IMR-90 (cell line): ENCODE results near the gene PNKP.

ENCODE experiments used
- CEBPB ChIP-seq: IDR thresholded peaks from 2 replicates; pipeline ENCODE4 v1.6.1; 2012; ENCODE audit warnings: low read depth, low read length, improper control_type of control experiment
- CHD1 ChIP-seq: IDR thresholded peaks from 2 replicates; pipeline ENCODE4 v1.6.1; 2012; ENCODE audit warnings: low read depth, low read length, improper control_type of control experiment
- FOS ChIP-seq: fragments of 150-350 bp; IDR thresholded peaks from 2 replicates; pipeline ENCODE4 v1.6.1; 2016; ENCODE audit warnings: low read depth, low read length
- MAFK ChIP-seq: IDR thresholded peaks from 2 replicates; pipeline ENCODE4 v1.6.1; 2012; ENCODE audit warnings: low read depth, low read length, improper control_type of control experiment
- MAZ ChIP-seq: IDR thresholded peaks from 2 replicates; pipeline ENCODE4 v1.6.1; 2012; ENCODE audit warnings: low read depth, mild to moderate bottlenecking, low read length, improper control_type of control experiment, moderate library complexity, borderline replicate concordance
- MXI1 ChIP-seq: IDR thresholded peaks from 2 replicates; pipeline ENCODE4 v1.6.1; 2012; ENCODE audit warnings: low read depth, mild to moderate bottlenecking, low read length, moderate library complexity, borderline replicate concordance
- POLR2A ChIP-seq: IDR thresholded peaks from 2 replicates; pipeline ENCODE4 v1.6.1; 2012; ENCODE audit warnings: mild to moderate bottlenecking, low read depth, low read length
- RAD21 ChIP-seq: IDR thresholded peaks from 2 replicates; pipeline ENCODE4 v1.6.1; 2012; ENCODE audit warnings: low read length, improper control_type of control experiment
- RCOR1 ChIP-seq: IDR thresholded peaks from 2 replicates; pipeline ENCODE4 v1.6.1; 2012; ENCODE audit warnings: mild to moderate bottlenecking, low read length, improper control_type of control experiment; ENCODE audit not compliant: insufficient replicate concordance
- RFX5 ChIP-seq: IDR thresholded peaks from 2 replicates; pipeline ENCODE4 v1.8.0; 2012; ENCODE audit warnings: low read depth, mild to moderate bottlenecking, low read length, moderate library complexity
- SMC3 ChIP-seq: fragments of 150-350 bp; IDR thresholded peaks from 2 replicates; pipeline ENCODE4 v1.6.1; 2016; ENCODE audit warnings: low read depth, mild to moderate bottlenecking, antibody characterized with exemption, low read length, moderate library complexity
- TF ChIP-seq, protein P1 (sequence below): conservative IDR thresholded peaks from 2 replicates; pipeline ENCODE4 v1.5.1; 2012; ENCODE audit warnings: mild to moderate bottlenecking, low read depth, low read length, improper control_type of control experiment
- TF ChIP-seq, protein P2 (sequence below): fragments of 150-350 bp; IDR thresholded peaks from 2 replicates; pipeline ENCODE4 v1.6.1; 2017; ENCODE audit warnings: mild to moderate bottlenecking, antibody characterized with exemption, low read length, low read depth
- TF ChIP-seq, protein P3 (sequence below): fragments of 150-350 bp; IDR thresholded peaks from 2 replicates; pipeline ENCODE4 v1.6.1; 2016; ENCODE audit warnings: low read depth, mild to moderate bottlenecking, low read length, moderate library complexity, borderline replicate concordance

DNA sequence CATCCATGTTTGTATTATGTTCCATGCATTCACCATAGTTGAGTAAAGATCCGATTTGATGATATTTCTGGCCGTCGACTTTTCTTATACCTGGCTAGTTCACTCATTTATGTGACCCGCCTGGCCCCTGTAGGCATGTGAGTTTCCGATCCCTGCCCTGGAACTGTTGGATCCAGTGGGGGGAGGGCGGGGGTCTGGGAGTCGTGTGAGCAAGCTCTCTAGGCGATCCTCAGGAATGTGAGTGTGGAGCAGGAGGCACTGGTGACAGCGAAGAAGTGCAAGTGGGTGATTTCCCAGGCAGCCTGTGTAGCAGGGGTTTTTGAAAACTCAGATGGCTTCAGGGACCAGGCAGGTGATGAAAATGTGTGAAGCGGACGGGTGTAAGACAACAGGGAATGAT, 27.1 kb downstream of the PNKP start:
- TF ChIP-seq, protein P1, sequence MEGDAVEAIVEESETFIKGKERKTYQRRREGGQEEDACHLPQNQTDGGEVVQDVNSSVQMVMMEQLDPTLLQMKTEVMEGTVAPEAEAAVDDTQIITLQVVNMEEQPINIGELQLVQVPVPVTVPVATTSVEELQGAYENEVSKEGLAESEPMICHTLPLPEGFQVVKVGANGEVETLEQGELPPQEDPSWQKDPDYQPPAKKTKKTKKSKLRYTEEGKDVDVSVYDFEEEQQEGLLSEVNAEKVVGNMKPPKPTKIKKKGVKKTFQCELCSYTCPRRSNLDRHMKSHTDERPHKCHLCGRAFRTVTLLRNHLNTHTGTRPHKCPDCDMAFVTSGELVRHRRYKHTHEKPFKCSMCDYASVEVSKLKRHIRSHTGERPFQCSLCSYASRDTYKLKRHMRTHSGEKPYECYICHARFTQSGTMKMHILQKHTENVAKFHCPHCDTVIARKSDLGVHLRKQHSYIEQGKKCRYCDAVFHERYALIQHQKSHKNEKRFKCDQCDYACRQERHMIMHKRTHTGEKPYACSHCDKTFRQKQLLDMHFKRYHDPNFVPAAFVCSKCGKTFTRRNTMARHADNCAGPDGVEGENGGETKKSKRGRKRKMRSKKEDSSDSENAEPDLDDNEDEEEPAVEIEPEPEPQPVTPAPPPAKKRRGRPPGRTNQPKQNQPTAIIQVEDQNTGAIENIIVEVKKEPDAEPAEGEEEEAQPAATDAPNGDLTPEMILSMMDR = no peak
- TF ChIP-seq POLR2A (no peak), RAD21 (no peak), RFX5 (no peak), SMC3 (no peak), MAZ (no peak), CEBPB (no peak), MXI1 (no peak), FOS (no peak), MAFK (no peak), RCOR1 (no peak), CHD1 (no peak)
- TF ChIP-seq, protein P2, sequence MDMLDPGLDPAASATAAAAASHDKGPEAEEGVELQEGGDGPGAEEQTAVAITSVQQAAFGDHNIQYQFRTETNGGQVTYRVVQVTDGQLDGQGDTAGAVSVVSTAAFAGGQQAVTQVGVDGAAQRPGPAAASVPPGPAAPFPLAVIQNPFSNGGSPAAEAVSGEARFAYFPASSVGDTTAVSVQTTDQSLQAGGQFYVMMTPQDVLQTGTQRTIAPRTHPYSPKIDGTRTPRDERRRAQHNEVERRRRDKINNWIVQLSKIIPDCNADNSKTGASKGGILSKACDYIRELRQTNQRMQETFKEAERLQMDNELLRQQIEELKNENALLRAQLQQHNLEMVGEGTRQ = no peak
- TF ChIP-seq, protein P3, sequence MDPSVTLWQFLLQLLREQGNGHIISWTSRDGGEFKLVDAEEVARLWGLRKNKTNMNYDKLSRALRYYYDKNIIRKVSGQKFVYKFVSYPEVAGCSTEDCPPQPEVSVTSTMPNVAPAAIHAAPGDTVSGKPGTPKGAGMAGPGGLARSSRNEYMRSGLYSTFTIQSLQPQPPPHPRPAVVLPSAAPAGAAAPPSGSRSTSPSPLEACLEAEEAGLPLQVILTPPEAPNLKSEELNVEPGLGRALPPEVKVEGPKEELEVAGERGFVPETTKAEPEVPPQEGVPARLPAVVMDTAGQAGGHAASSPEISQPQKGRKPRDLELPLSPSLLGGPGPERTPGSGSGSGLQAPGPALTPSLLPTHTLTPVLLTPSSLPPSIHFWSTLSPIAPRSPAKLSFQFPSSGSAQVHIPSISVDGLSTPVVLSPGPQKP = no peak
